ENCODE measurements around the gene WDR88. TPM values are rescaled to one million over a fixed set of nuclear protein-coding genes. Genes with fewer than 3 reads are reported as not detected.

Gene WDR88
- polyA plus RNA-seq, 1 donor from 2014 or later, result 0.35 TPM

DNA sequence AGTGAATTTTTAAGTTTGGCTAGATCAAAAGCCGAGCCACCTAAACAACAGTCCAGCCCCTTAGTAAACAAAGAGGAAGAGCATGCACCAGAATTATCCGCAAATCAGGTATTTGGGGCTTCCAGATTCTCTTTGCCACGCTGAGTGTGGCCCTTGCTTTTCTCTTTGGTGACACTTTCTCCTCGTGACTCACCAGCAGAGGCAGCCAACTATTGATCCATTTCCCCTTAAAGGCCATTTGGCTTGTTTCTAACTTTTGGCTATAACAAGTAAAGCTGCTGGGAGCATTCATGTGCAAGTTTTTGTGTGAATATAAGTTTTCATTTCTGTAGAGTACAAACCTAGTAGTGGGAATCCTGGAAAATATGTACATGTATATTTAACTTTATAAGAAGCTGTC, 17.6 kb upstream of the WDR88 start:
- H3K9me3 ChIP-seq (ENCODE audit: low read length), result no peaks in the 10 kb centered on the region
- no peaks in the 10 kb centered on the region for H4K20me1 ChIP-seq (ENCODE audit: insufficient read depth)
- H3K36me3 ChIP-seq (ENCODE audit: insufficient read depth, low read length), result no peaks in the 10 kb centered on the region
- H3F3A ChIP-seq (ENCODE audit: insufficient read depth, low read length, poor library complexity, severe bottlenecking), result no peaks in the 10 kb centered on the region
- no peaks in the 10 kb centered on the region for H3K27me3 ChIP-seq (ENCODE audit: insufficient read depth, low read depth, low read length)
- H3K9me2 ChIP-seq (ENCODE audit: insufficient read depth, low read length), result no peaks in the 10 kb centered on the region
- H3K4me2 ChIP-seq (ENCODE audit: low read length), result no peak overlapping the region
- no peak overlapping the region for H3K9ac ChIP-seq (ENCODE audit: low read length)
- H2AFZ ChIP-seq (ENCODE audit: low read depth, low read length), result no peak overlapping the region
- H3K4me3 ChIP-seq (ENCODE audit: low read length), result no peak overlapping the region
- no peak overlapping the region for H3K27ac ChIP-seq (ENCODE audit: low read length)
- TF ChIP-seq MXI1 (conservative IDR thresholded peaks at IDR 0.05; ENCODE audit: poor library complexity, severe bottlenecking) (no peak), EZH2 (IDR thresholded peaks at IDR 0.05; ENCODE audit: borderline replicate concordance, insufficient read depth, low read length, poor library complexity, severe bottlenecking) (no peak), RAD21 (conservative IDR thresholded peaks at IDR 0.05) (no peak)
- TF ChIP-seq, protein P1, sequence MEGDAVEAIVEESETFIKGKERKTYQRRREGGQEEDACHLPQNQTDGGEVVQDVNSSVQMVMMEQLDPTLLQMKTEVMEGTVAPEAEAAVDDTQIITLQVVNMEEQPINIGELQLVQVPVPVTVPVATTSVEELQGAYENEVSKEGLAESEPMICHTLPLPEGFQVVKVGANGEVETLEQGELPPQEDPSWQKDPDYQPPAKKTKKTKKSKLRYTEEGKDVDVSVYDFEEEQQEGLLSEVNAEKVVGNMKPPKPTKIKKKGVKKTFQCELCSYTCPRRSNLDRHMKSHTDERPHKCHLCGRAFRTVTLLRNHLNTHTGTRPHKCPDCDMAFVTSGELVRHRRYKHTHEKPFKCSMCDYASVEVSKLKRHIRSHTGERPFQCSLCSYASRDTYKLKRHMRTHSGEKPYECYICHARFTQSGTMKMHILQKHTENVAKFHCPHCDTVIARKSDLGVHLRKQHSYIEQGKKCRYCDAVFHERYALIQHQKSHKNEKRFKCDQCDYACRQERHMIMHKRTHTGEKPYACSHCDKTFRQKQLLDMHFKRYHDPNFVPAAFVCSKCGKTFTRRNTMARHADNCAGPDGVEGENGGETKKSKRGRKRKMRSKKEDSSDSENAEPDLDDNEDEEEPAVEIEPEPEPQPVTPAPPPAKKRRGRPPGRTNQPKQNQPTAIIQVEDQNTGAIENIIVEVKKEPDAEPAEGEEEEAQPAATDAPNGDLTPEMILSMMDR (IDR thresholded peaks at IDR 0.05; ENCODE audit: poor library complexity, severe bottlenecking), result no peak
- no peaks in the 10 kb centered on the region for H3K79me2 ChIP-seq (replicated peaks; ENCODE audit: insufficient read depth, low read length)

DNA sequence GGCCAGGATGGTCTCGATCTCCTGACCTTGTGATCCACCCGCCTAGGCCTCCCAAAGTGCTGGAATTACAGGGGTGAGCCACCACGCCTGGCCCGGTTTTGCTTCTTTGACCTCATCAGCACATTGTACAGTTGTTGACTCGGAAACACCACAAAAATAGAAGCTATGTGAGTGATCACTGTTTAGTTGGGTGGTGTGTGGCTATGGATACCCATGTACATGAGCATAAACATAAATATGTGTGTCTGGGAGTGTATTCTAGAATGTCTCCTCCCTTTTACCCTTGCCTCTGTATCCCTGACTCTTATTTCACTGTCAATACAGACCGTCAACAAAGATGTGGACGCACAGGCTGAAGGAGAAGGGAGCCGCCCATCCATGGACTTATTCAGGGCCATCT, 14.4 kb upstream of the WDR88 start:
- TF ChIP-seq POLR2AphosphoS5 (IDR thresholded peaks at IDR 0.05) (no peak), SMC3 (conservative IDR thresholded peaks at IDR 0.05; ENCODE audit: poor library complexity) (no peak), TAF1 (IDR thresholded peaks at IDR 0.05; ENCODE audit: low read depth) (no peak), MXI1 (conservative IDR thresholded peaks at IDR 0.05; ENCODE audit: poor library complexity, severe bottlenecking) (no peak), EZH2 (IDR thresholded peaks at IDR 0.05; ENCODE audit: borderline replicate concordance, insufficient read depth, low read length, poor library complexity, severe bottlenecking) (no peak), RAD21 (conservative IDR thresholded peaks at IDR 0.05) (no peak), EP300 (conservative IDR thresholded peaks at IDR 0.05; ENCODE audit: poor library complexity, severe bottlenecking) (no peak)
- TF ChIP-seq, protein P1 (IDR thresholded peaks at IDR 0.05; ENCODE audit: poor library complexity, severe bottlenecking), result no peak
- TF ChIP-seq, protein P2, sequence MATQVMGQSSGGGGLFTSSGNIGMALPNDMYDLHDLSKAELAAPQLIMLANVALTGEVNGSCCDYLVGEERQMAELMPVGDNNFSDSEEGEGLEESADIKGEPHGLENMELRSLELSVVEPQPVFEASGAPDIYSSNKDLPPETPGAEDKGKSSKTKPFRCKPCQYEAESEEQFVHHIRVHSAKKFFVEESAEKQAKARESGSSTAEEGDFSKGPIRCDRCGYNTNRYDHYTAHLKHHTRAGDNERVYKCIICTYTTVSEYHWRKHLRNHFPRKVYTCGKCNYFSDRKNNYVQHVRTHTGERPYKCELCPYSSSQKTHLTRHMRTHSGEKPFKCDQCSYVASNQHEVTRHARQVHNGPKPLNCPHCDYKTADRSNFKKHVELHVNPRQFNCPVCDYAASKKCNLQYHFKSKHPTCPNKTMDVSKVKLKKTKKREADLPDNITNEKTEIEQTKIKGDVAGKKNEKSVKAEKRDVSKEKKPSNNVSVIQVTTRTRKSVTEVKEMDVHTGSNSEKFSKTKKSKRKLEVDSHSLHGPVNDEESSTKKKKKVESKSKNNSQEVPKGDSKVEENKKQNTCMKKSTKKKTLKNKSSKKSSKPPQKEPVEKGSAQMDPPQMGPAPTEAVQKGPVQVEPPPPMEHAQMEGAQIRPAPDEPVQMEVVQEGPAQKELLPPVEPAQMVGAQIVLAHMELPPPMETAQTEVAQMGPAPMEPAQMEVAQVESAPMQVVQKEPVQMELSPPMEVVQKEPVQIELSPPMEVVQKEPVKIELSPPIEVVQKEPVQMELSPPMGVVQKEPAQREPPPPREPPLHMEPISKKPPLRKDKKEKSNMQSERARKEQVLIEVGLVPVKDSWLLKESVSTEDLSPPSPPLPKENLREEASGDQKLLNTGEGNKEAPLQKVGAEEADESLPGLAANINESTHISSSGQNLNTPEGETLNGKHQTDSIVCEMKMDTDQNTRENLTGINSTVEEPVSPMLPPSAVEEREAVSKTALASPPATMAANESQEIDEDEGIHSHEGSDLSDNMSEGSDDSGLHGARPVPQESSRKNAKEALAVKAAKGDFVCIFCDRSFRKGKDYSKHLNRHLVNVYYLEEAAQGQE (IDR thresholded peaks at IDR 0.05; ENCODE audit: borderline replicate concordance), result no peak
- H3K4me3 ChIP-seq (ENCODE audit: low read length), result no peak overlapping the region
- no peak overlapping the region for H3K9ac ChIP-seq (ENCODE audit: low read length)
- H3K27ac ChIP-seq (ENCODE audit: low read length), result no peak overlapping the region
- H3K4me2 ChIP-seq (ENCODE audit: low read length), result no peak overlapping the region
- no peak overlapping the region for H2AFZ ChIP-seq (ENCODE audit: low read depth, low read length)
- no peaks in the 10 kb centered on the region for H3K79me2 ChIP-seq (replicated peaks; ENCODE audit: insufficient read depth, low read length)
- no peaks in the 10 kb centered on the region for H3K9me3 ChIP-seq (ENCODE audit: low read length)
- no peaks in the 10 kb centered on the region for H3K27me3 ChIP-seq (ENCODE audit: insufficient read depth, low read depth, low read length)
- no peaks in the 10 kb centered on the region for H3F3A ChIP-seq (ENCODE audit: insufficient read depth, low read length, poor library complexity, severe bottlenecking)
- no peaks in the 10 kb centered on the region for H3K9me2 ChIP-seq (ENCODE audit: insufficient read depth, low read length)
- H3K36me3 ChIP-seq (ENCODE audit: insufficient read depth, low read length), result no peaks in the 10 kb centered on the region
- H4K20me1 ChIP-seq (ENCODE audit: insufficient read depth), result no peaks in the 10 kb centered on the region
